ENCODE results near the gene NAA35. TPM values are rescaled to one million over a fixed set of nuclear protein-coding genes. Genes with fewer than 3 reads are reported as not detected.

The NAA35 gene
- total and polyA plus RNA-seq, 3 donors from 2014 or later = 32.8 to 41.4 (median 35.7) TPM

DNA sequence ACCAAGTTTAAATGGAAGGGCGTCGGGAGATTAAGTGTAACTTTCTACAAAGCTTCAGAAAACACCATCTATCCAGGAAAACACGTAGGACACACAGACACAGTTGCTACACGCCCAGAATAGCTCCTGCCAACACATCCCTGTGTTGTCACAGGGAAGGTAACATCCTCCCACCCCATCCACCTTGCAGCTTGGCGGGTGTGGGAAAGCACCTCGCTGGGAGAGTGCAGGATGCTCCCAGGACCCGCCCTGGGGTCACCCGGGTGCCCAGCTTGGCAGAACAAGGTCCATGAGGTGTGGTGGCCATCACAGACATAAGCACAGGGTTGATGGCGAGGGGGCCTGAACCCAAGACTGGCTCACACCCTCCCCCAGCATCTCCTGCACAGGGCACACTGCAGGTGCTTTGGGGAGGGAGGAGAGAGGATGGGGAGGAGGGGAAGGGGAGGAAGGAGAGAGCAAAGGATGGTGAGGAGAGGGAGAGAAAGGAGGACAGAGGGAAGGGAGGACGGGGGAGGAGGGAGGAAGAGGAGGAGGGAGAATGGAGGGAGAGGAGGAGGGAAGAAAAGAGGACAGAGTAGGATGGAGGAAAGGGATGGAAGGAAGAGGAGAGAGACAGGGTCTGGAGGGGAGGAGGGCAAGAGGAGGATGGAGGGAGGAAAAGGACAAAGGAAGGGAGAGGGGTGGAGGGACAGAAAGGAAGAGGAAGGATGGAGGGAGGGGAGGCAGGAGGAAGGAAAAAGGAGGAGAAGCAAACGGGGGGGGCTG, 121.2 kb downstream of the NAA35 start:
- DNase-seq = no peak
- Histone ChIP-seq H3K36me3 (ENCODE audit: low read depth, missing control alignments) (no peaks in the 10 kb centered on the region), H3K27me3 (no peaks in the 10 kb centered on the region), H3K27ac (no peak overlapping the region), H3K4me3 (no peak overlapping the region), H3K4me1 (no peaks in the 10 kb centered on the region), H3K9me3 (no peaks in the 10 kb centered on the region)
- 79 to 92% methylated on average over 5 to 11 of the region's 11 CpGs for WGBS, 2 donors
- TF ChIP-seq POLR2A (IDR thresholded peaks at IDR 0.05) = no peak
- TF ChIP-seq, protein P1, sequence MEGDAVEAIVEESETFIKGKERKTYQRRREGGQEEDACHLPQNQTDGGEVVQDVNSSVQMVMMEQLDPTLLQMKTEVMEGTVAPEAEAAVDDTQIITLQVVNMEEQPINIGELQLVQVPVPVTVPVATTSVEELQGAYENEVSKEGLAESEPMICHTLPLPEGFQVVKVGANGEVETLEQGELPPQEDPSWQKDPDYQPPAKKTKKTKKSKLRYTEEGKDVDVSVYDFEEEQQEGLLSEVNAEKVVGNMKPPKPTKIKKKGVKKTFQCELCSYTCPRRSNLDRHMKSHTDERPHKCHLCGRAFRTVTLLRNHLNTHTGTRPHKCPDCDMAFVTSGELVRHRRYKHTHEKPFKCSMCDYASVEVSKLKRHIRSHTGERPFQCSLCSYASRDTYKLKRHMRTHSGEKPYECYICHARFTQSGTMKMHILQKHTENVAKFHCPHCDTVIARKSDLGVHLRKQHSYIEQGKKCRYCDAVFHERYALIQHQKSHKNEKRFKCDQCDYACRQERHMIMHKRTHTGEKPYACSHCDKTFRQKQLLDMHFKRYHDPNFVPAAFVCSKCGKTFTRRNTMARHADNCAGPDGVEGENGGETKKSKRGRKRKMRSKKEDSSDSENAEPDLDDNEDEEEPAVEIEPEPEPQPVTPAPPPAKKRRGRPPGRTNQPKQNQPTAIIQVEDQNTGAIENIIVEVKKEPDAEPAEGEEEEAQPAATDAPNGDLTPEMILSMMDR (IDR thresholded peaks at IDR 0.05) = no peak
- intact Hi-C loops (cut with DNase I; ENCODE audit: low total_unique reads) = no loop called here

DNA sequence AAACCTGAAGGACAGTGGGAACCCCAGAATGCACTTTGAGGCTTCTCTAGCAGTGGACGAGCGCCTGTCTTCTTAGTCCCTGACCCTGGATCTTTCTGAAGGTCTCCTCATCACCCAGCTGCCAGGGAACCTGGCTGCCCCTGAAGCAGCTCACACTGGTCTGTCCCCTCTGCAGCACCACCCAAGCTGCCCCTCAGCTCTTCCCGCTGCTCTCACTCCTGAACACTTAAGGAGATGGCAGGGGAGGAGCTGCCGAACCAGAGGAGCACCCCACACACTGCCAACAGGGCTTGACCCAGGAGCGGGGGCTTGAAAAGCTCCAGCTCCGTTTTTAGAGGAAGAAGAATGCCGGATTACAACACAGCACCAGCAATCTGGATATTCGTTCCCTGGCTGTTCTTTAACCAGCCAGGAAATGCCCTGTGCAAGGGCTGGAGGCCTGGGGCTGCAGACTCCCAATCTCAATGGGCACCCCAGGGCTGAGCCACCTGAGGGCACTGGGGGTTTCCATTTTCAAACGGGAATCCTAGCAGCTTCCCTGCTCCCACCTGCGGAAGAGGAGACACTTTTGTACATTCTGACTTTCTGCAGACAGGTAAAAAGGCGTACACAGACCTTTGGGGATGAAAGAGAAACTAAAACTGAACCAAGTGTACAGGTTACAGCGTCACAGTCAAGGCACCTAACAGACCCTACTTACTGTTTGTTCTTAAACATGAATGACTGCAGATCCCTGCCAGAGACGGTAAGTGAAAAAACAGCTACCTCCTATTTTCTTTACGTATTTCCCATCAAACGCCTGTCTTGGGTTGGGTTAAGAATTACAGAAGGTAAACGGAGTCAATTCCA, 122.1 kb downstream of the NAA35 start:
- no peak for DNase-seq
- H3K36me3 ChIP-seq (ENCODE audit: low read depth, missing control alignments) = no peaks in the 10 kb centered on the region
- intact Hi-C loops (cut with DNase I; ENCODE audit: low total_unique reads) = no loop called here
- TF ChIP-seq, protein P1 (IDR thresholded peaks at IDR 0.05) = no peak
- TF ChIP-seq POLR2A (IDR thresholded peaks at IDR 0.05) = no peak
- no peak overlapping the region for H3K4me3 ChIP-seq
- no peaks in the 10 kb centered on the region for H3K27me3 ChIP-seq
- WGBS, 2 donors = 76 to 84% methylated on average over 10 to 16 of the region's 16 CpGs
- no peak overlapping the region for H3K27ac ChIP-seq
- no peaks in the 10 kb centered on the region for H3K9me3 ChIP-seq
- no peaks in the 10 kb centered on the region for H3K4me1 ChIP-seq

DNA sequence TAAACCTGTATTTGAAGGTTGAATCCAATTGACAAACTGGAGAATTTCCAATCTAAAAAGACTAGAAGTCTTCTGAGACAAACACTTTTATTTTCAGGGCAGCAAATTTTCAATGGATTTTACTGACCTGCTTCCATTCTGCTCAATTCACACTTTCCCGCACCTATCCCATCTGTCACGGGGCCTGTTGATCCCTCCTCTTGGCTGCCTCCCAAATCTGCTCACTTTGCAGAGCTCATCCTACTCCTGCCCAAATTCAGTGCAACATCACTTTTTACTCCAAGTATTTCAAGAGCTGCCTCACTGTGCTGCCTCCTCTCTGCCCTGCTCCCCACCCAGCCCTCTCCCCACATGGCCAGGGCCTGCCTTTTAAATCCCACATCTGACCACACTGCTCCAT, 123.3 kb downstream of the NAA35 start:
- TF ChIP-seq, protein P1 (IDR thresholded peaks at IDR 0.05) = no peak
- no peak for TF ChIP-seq POLR2A (IDR thresholded peaks at IDR 0.05)
- 76 to 92% methylated on average over 2 of the region's 2 CpGs for WGBS, 2 donors
- Histone ChIP-seq H3K4me1 (no peaks in the 10 kb centered on the region), H3K9me3 (no peaks in the 10 kb centered on the region), H3K27ac (no peak overlapping the region), H3K4me3 (no peak overlapping the region), H3K36me3 (ENCODE audit: low read depth, missing control alignments) (no peaks in the 10 kb centered on the region), H3K27me3 (no peaks in the 10 kb centered on the region)
- no peak for DNase-seq
- intact Hi-C loops (cut with DNase I; ENCODE audit: low total_unique reads) = no loop called here

GRCh38 chr9:86069206-86069869, 128.4 kb downstream of the NAA35 start:
- no peak for DNase-seq
- Histone ChIP-seq H3K36me3 (ENCODE audit: low read depth, missing control alignments) (no peaks in the 10 kb centered on the region), H3K9me3 (no peaks in the 10 kb centered on the region), H3K27ac (no peak overlapping the region), H3K4me3 (no peak overlapping the region), H3K4me1 (no peaks in the 10 kb centered on the region), H3K27me3 (no peaks in the 10 kb centered on the region)
- intact Hi-C loops (cut with DNase I; ENCODE audit: low total_unique reads) = no loop called here
- WGBS, 2 donors = 78 to 87% methylated on average over 7 of the region's 7 CpGs
- no peak for TF ChIP-seq POLR2A (IDR thresholded peaks at IDR 0.05)
- TF ChIP-seq, protein P1 (IDR thresholded peaks at IDR 0.05) = no peak

Other genes starting within 250 kb of the NAA35 start
- 10 to 100 TPM; 26.6 to 45.7 TPM for gene AGTPBP1, start 199.2 kb upstream of the NAA35 start, total RNA-seq
- 26.3 TPM for gene AGTPBP1, start 199.2 kb upstream of the NAA35 start, polyA plus RNA-seq (ENCODE audit: insufficient read depth, low read depth, low replicate concordance)
- gene GOLM1, start 158.4 kb downstream of the NAA35 start, total RNA-seq = 10 to 100 TPM; 28.3 to 29.3 TPM
- 37.0 TPM for gene GOLM1, start 158.4 kb downstream of the NAA35 start, polyA plus RNA-seq (ENCODE audit: insufficient read depth, low read depth, low replicate concordance)

Data from testis (tissue), 3 donors.